HEK293 (cell line): ENCODE data around the gene FBXO3.

Experiments used
- CTCF ChIA-PET: fragments of 350-600 bp; formaldehyde crosslinking; extraction: SDS; loops from one replicate; lab custom pipeline; 2021; ENCODE audit warnings: antibody characterized with exemption; lab: Yijun Ruan, JAX
- POLR2A ChIA-PET: fragments of 300-600 bp; formaldehyde crosslinking; extraction: SDS; loops from one replicate; lab custom pipeline; 2020; ENCODE audit warnings: antibody characterized with exemption, inconsistent platforms; lab: Yijun Ruan, JAX
- H3K27ac ChIP-seq: fragments of 200-500 bp; sonication (Bioruptor generic); 2 replicates; pipeline ENCODE4 v1.5.1; 2014; ENCODE audit warnings: low read depth, low read length, control low read depth, inconsistent platforms; ENCODE audit errors: extremely low read depth
- H3K36me3 ChIP-seq, 2 experiments: fragments of 200-500 bp in 1 of 2; sonication (Bioruptor generic) in 1 of 2; 1 replicate in 1 of 2; 2 replicates in 1 of 2; pipeline ENCODE4 v1.5.1; 2014 to 2017; ENCODE audit warnings: inconsistent platforms in 2 of 2, low read length in 2 of 2; ENCODE audit not compliant: control insufficient read depth in 2 of 2, insufficient read depth in 1 of 2
- H3K4me1 ChIP-seq: fragments of 200-500 bp; sonication (Bioruptor generic); 2 replicates; pipeline ENCODE4 v1.5.1; 2014; ENCODE audit warnings: mild to moderate bottlenecking, low read length, inconsistent platforms; ENCODE audit not compliant: control insufficient read depth, insufficient read depth
- H3K4me3 ChIP-seq: 2 replicates; pipeline ENCODE4 v1.5.1; 2011; ENCODE audit warnings: low read depth, mild to moderate bottlenecking, control low read depth, low read length, moderate library complexity
- H3K9me3 ChIP-seq: fragments of 200-500 bp; sonication (Bioruptor generic); 2 replicates; pipeline ENCODE4 v1.5.1; 2014; ENCODE audit warnings: low read depth, low read length, inconsistent platforms; ENCODE audit not compliant: control insufficient read depth, insufficient read depth
- BCL11B ChIP-seq: fragments of 450-650 bp; formaldehyde crosslinking; IDR thresholded peaks from 2 replicates; pipeline ENCODE4 v1.5.1; 2016; ENCODE audit warnings: low read depth, missing biosample characterization, missing genetic modification characterization
- FEZF1 ChIP-seq: fragments of 450-650 bp; formaldehyde crosslinking; IDR thresholded peaks from 2 replicates; pipeline ENCODE4 v1.5.1; 2016; ENCODE audit warnings: missing biosample characterization, missing genetic modification characterization
- HOXD13 ChIP-seq: sonication (generic); formaldehyde crosslinking; IDR thresholded peaks from 2 replicates; pipeline ENCODE4 v1.8.0; 2022; ENCODE audit warnings: missing genetic modification reagents, borderline replicate concordance
- KLF10 ChIP-seq: fragments of 450-650 bp; IDR thresholded peaks from 2 replicates; pipeline ENCODE4 v1.5.1; 2018; ENCODE audit warnings: missing biosample characterization, mild to moderate bottlenecking, missing genetic modification characterization
- MEIS1 ChIP-seq: sonication (generic); formaldehyde crosslinking; IDR thresholded peaks from 2 replicates; pipeline ENCODE4 v1.8.1; 2022; ENCODE audit warnings: missing genetic modification reagents, mild to moderate bottlenecking, borderline replicate concordance
- MZF1 ChIP-seq: fragments of 450-650 bp; formaldehyde crosslinking; IDR thresholded peaks from 2 replicates; pipeline ENCODE4 v1.5.1; 2017; ENCODE audit warnings: missing biosample characterization, missing genetic modification characterization, borderline replicate concordance
- PRDM1 ChIP-seq: fragments of 450-650 bp; formaldehyde crosslinking; IDR thresholded peaks from 2 replicates; pipeline ENCODE4; 2016; ENCODE audit warnings: missing biosample characterization, missing genetic modification characterization
- SCRT2 ChIP-seq: fragments of 450-650 bp; formaldehyde crosslinking; IDR thresholded peaks from 2 replicates; pipeline ENCODE4 v1.5.1; 2016; ENCODE audit warnings: missing biosample characterization, missing genetic modification characterization
- ZBTB20 ChIP-seq: fragments of 450-650 bp; formaldehyde crosslinking; IDR thresholded peaks from 2 replicates; pipeline ENCODE4 v1.5.1; 2016; ENCODE audit warnings: missing biosample characterization, missing genetic modification characterization
- ZBTB8A ChIP-seq: fragments of 450-650 bp; formaldehyde crosslinking; IDR thresholded peaks from 2 replicates; pipeline ENCODE4 v1.5.1; 2016; ENCODE audit warnings: missing biosample characterization, missing genetic modification characterization
- ZFP37 ChIP-seq: fragments of 450-650 bp; formaldehyde crosslinking; IDR thresholded peaks from 2 replicates; pipeline ENCODE4 v1.5.1; 2016; ENCODE audit warnings: missing biosample characterization, missing genetic modification characterization
- ZFP41 ChIP-seq: fragments of 450-650 bp; formaldehyde crosslinking; IDR thresholded peaks from 2 replicates; pipeline ENCODE4 v1.5.1; 2016; ENCODE audit warnings: missing biosample characterization, missing genetic modification characterization, borderline replicate concordance
- ZNF121 ChIP-seq: fragments of 450-650 bp; formaldehyde crosslinking; IDR thresholded peaks from 2 replicates; pipeline ENCODE4 v1.5.1; 2016; ENCODE audit warnings: missing biosample characterization, missing genetic modification characterization
- ZNF132 ChIP-seq: fragments of 450-650 bp; formaldehyde crosslinking; IDR thresholded peaks from 2 replicates; pipeline ENCODE4 v1.5.1; 2017; ENCODE audit warnings: missing biosample characterization, missing genetic modification characterization, borderline replicate concordance
- ZNF140 ChIP-seq: fragments of 450-650 bp; formaldehyde crosslinking; IDR thresholded peaks from 2 replicates; pipeline ENCODE4 v1.5.1; 2016; ENCODE audit warnings: missing biosample characterization, missing genetic modification characterization
- ZNF155 ChIP-seq: fragments of 450-650 bp; formaldehyde crosslinking; IDR thresholded peaks from 2 replicates; pipeline ENCODE4 v1.5.1; 2016; ENCODE audit warnings: missing biosample characterization, missing genetic modification characterization
- ZNF16 ChIP-seq: fragments of 450-650 bp; formaldehyde crosslinking; IDR thresholded peaks from 2 replicates; pipeline ENCODE4 v1.5.1; 2016; ENCODE audit warnings: low read depth, missing biosample characterization, missing genetic modification characterization
- ZNF311 ChIP-seq: fragments of 450-650 bp; formaldehyde crosslinking; IDR thresholded peaks from 2 replicates; pipeline ENCODE4 v1.5.1; 2017; ENCODE audit warnings: missing biosample characterization, missing genetic modification characterization, borderline replicate concordance
- ZNF324 ChIP-seq: fragments of 450-650 bp; formaldehyde crosslinking; IDR thresholded peaks from 2 replicates; pipeline ENCODE4 v1.5.1; 2016; ENCODE audit warnings: missing biosample characterization, missing genetic modification characterization
- ZNF350 ChIP-seq: fragments of 450-650 bp; formaldehyde crosslinking; IDR thresholded peaks from 2 replicates; pipeline ENCODE4 v1.5.0; 2017; ENCODE audit warnings: missing biosample characterization, mild to moderate bottlenecking, missing genetic modification characterization
- ZNF404 ChIP-seq: fragments of 450-650 bp; formaldehyde crosslinking; IDR thresholded peaks from 2 replicates; pipeline ENCODE4 v1.5.1; 2017; ENCODE audit warnings: missing biosample characterization, missing genetic modification characterization
- ZNF416 ChIP-seq: fragments of 450-650 bp; formaldehyde crosslinking; IDR thresholded peaks from 2 replicates; pipeline ENCODE4 v1.5.1; 2016; ENCODE audit warnings: missing biosample characterization, missing genetic modification characterization
- ZNF510 ChIP-seq: fragments of 450-650 bp; formaldehyde crosslinking; IDR thresholded peaks from 2 replicates; pipeline ENCODE4 v1.5.1; 2018; ENCODE audit warnings: mild to moderate bottlenecking, missing genetic modification characterization, missing biosample characterization; ENCODE audit not compliant: insufficient replicate concordance
- ZNF621 ChIP-seq: fragments of 450-650 bp; formaldehyde crosslinking; IDR thresholded peaks from 2 replicates; pipeline ENCODE4 v1.5.1; 2017; ENCODE audit warnings: missing biosample characterization, missing genetic modification characterization
- ZNF624 ChIP-seq: fragments of 450-650 bp; formaldehyde crosslinking; IDR thresholded peaks from 2 replicates; pipeline ENCODE4 v1.5.1; 2017; ENCODE audit warnings: missing biosample characterization, missing genetic modification characterization
- ZNF677 ChIP-seq: fragments of 450-650 bp; IDR thresholded peaks from 2 replicates; pipeline ENCODE4 v1.5.0; 2018; ENCODE audit warnings: missing biosample characterization, mild to moderate bottlenecking, missing genetic modification characterization, moderate library complexity
- ZNF701 ChIP-seq: fragments of 450-650 bp; formaldehyde crosslinking; IDR thresholded peaks from 2 replicates; pipeline ENCODE4 v1.5.1; 2016; ENCODE audit warnings: missing biosample characterization, missing genetic modification characterization
- ZSCAN30 ChIP-seq: fragments of 450-650 bp; IDR thresholded peaks from 2 replicates; pipeline ENCODE4 v1.5.1; 2018; ENCODE audit warnings: missing biosample characterization, mild to moderate bottlenecking, missing genetic modification characterization, moderate library complexity
- TF ChIP-seq, protein P1 (sequence below): fragments of 450-650 bp; formaldehyde crosslinking; IDR thresholded peaks from 2 replicates; pipeline ENCODE4 v1.5.1; 2016; ENCODE audit warnings: missing biosample characterization, missing genetic modification characterization
- TF ChIP-seq, protein P2 (sequence below): fragments of 450-650 bp; formaldehyde crosslinking; IDR thresholded peaks from 2 replicates; pipeline ENCODE4 v1.5.1; 2016; ENCODE audit warnings: missing biosample characterization, missing genetic modification characterization, borderline replicate concordance
- TF ChIP-seq, protein P3 (sequence below): fragments of 450-650 bp; formaldehyde crosslinking; IDR thresholded peaks from 2 replicates; pipeline ENCODE4 v1.5.1; 2016; ENCODE audit warnings: missing biosample characterization, missing genetic modification characterization
- TF ChIP-seq, protein P4 (sequence below): fragments of 450-650 bp; formaldehyde crosslinking; IDR thresholded peaks from 2 replicates; pipeline ENCODE4 v1.5.1; 2016; ENCODE audit warnings: missing biosample characterization, missing genetic modification characterization

FBXO3 gene

DNA sequence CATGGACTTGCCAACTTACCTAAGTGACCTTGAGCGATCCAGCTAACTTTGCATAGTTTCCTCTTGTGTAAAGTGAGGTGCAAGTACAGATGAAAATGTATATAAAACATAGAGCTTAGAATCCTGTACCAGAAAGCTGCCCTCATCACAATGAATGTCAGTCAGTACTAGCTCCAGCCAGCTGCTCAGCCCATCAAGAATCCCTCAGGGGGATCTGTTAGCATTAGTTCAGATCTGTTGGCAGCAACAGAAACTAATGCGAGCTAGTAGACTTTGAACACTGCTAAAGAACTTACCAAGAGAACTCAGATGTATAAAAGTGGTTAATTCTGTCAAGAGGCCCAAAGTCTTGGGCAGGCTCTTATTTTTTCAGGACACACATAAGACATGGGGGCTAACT lies 67.4 kb downstream of the FBXO3 start:
- POLR2A ChIA-PET = interaction anchor here (0.8 to 1.2 kb wide), 3 partner anchors 9 to 96 kb away, joined by 3 to 4 read pairs (median 3); partner anchors contain the start of gene CD59
- CTCF ChIA-PET = interaction anchor here (0.6 to 1.8 kb wide), 2 partner anchors 9 to 35 kb away, joined by 3 to 9 read pairs; no protein-coding TSS in a partner anchor
- no peak overlapping the region for H3K4me3 ChIP-seq

DNA sequence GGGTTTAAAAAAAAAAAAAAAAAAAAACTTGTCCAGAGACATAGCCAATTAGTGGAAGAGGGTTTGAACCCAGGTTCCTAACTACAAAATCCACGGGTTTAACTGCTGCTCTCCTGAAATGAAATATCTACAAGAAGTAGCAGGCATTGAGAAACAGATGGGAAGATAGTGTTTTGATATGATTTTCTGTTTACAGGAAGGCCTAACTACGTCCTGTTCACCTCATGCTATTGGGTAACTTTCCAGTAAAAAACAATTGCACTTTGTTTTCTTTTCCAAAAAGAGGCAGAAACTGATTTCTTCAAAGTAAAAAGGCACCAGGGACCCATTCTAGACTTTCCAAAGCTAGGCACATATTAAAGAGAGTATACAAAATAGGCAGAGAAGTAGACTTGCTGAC lies 67.8 kb downstream of the FBXO3 start:
- ChIA-PET CTCF (interaction anchor here (0.6 to 1.8 kb wide), 2 partner anchors 10 to 36 kb away, joined by 3 to 9 read pairs; no protein-coding TSS in a partner anchor), POLR2A (interaction anchor here (0.8 to 1.2 kb wide), 3 partner anchors 9 to 96 kb away, joined by 3 to 4 read pairs (median 3); partner anchors contain the start of gene CD59)
- Histone ChIP-seq H3K27ac (no peak overlapping the region), H3K36me3 (peaks cover 0 to 58% of the 10 kb centered on the region in 2 experiments; a peak in 1 of 3 replicates), H3K4me1 (no peaks in the 10 kb centered on the region), H3K4me3 (no peak overlapping the region), H3K9me3 (no peaks in the 10 kb centered on the region)
- no peak for TF ChIP-seq SCRT2 (tag by site-specific recombination)
- no peak for TF ChIP-seq KLF10 (tag by site-specific recombination)
- TF ChIP-seq MEIS1 = no peak
- TF ChIP-seq, protein P1, sequence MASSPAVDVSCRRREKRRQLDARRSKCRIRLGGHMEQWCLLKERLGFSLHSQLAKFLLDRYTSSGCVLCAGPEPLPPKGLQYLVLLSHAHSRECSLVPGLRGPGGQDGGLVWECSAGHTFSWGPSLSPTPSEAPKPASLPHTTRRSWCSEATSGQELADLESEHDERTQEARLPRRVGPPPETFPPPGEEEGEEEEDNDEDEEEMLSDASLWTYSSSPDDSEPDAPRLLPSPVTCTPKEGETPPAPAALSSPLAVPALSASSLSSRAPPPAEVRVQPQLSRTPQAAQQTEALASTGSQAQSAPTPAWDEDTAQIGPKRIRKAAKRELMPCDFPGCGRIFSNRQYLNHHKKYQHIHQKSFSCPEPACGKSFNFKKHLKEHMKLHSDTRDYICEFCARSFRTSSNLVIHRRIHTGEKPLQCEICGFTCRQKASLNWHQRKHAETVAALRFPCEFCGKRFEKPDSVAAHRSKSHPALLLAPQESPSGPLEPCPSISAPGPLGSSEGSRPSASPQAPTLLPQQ (tag by site-specific recombination) = no peak
- TF ChIP-seq ZNF132 (tag by site-specific recombination) = no peak
- no peak for TF ChIP-seq ZNF404 (tag by site-specific recombination)
- no peak for TF ChIP-seq ZNF324 (tag by site-specific recombination)
- TF ChIP-seq ZFP37 (tag by site-specific recombination) = no peak
- TF ChIP-seq ZNF624 = no peak
- no peak for TF ChIP-seq ZBTB8A (tag by site-specific recombination)
- no peak for TF ChIP-seq ZNF155 (tag by site-specific recombination)
- no peak for TF ChIP-seq ZFP41 (tag by site-specific recombination)
- TF ChIP-seq, protein P2, sequence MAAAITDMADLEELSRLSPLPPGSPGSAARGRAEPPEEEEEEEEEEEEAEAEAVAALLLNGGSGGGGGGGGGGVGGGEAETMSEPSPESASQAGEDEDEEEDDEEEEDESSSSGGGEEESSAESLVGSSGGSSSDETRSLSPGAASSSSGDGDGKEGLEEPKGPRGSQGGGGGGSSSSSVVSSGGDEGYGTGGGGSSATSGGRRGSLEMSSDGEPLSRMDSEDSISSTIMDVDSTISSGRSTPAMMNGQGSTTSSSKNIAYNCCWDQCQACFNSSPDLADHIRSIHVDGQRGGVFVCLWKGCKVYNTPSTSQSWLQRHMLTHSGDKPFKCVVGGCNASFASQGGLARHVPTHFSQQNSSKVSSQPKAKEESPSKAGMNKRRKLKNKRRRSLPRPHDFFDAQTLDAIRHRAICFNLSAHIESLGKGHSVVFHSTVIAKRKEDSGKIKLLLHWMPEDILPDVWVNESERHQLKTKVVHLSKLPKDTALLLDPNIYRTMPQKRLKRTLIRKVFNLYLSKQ (tag by site-specific recombination) = no peak
- TF ChIP-seq ZNF350 = no peak
- no peak for TF ChIP-seq ZNF311 (tag by site-specific recombination)
- TF ChIP-seq FEZF1 (tag by site-specific recombination) = no peak
- no peak for TF ChIP-seq ZSCAN30 (tag by site-specific recombination)
- no peak for TF ChIP-seq ZNF701 (tag by site-specific recombination)

More for the DNA sequence above, 67.4 kb downstream of the FBXO3 start:
- peaks cover 0 to 60% of the 10 kb centered on the region in 2 experiments; a peak in 1 of 3 replicates for H3K36me3 ChIP-seq
- no peak overlapping the region for H3K27ac ChIP-seq
- no peaks in the 10 kb centered on the region for H3K9me3 ChIP-seq
- no peak for TF ChIP-seq ZNF140 (tag by site-specific recombination)
- TF ChIP-seq, protein P3, sequence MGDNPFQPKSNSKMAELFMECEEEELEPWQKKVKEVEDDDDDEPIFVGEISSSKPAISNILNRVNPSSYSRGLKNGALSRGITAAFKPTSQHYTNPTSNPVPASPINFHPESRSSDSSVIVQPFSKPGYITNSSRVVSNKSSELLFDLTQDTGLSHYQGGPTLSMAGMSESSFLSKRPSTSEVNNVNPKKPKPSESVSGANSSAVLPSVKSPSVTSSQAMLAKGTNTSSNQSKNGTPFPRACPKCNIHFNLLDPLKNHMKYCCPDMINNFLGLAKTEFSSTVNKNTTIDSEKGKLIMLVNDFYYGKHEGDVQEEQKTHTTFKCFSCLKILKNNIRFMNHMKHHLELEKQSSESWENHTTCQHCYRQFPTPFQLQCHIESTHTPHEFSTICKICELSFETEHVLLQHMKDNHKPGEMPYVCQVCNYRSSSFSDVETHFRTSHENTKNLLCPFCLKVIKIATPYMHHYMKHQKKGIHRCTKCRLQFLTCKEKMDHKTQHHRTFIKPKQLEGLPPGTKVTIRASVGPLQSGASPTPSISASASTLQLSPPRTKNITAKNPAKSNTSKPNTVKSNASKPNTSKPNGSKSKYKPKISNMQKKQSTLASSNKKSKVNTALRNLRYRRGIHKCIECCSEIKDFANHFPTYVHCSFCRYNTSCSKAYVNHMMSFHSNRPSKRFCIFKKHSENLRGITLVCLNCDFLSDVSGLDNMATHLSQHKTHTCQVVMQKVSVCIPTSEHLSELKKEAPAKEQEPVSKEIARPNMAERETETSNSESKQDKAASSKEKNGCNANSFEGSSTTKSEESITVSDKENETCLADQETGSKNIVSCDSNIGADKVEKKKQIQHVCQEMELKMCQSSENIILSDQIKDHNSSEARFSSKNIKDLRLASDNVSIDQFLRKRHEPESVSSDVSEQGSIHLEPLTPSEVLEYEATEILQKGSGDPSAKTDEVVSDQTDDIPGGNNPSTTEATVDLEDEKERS = no peak
- no peak for TF ChIP-seq ZNF416
- TF ChIP-seq HOXD13 = no peak
- no peak for TF ChIP-seq ZNF677 (tag by site-specific recombination)
- TF ChIP-seq MZF1 (tag by site-specific recombination) = no peak
- no peak for TF ChIP-seq ZNF16
- TF ChIP-seq ZBTB20 (tag by site-specific recombination) = no peak
- no peak for TF ChIP-seq ZNF621 (tag by site-specific recombination)
- TF ChIP-seq PRDM1 (tag by site-specific recombination) = no peak
- TF ChIP-seq, protein P4, sequence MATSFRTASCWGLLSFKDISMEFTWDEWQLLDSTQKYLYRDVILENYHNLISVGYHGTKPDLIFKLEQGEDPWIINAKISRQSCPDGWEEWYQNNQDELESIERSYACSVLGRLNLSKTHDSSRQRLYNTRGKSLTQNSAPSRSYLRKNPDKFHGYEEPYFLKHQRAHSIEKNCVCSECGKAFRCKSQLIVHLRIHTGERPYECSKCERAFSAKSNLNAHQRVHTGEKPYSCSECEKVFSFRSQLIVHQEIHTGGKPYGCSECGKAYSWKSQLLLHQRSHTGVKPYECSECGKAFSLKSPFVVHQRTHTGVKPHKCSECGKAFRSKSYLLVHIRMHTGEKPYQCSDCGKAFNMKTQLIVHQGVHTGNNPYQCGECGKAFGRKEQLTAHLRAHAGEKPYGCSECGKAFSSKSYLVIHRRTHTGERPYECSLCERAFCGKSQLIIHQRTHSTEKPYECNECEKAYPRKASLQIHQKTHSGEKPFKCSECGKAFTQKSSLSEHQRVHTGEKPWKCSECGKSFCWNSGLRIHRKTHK = no peak
- no peak for TF ChIP-seq BCL11B (tag by site-specific recombination)
- no peak for TF ChIP-seq KLF10 (tag by site-specific recombination)
- no peak for TF ChIP-seq ZNF510 (tag by site-specific recombination)
- TF ChIP-seq ZNF155 (tag by site-specific recombination) = no peak
- TF ChIP-seq ZNF121 (tag by site-specific recombination) = no peak
- no peaks in the 10 kb centered on the region for H3K4me1 ChIP-seq
